Measurements from ENCODE around the gene DNMT1. TPM values are rescaled to one million over a fixed set of nuclear protein-coding genes. Genes with fewer than 3 reads are reported as not detected.

Gene DNMT1
- total RNA-seq, 1 experiment from 2014 or later = 227 TPM

DNA sequence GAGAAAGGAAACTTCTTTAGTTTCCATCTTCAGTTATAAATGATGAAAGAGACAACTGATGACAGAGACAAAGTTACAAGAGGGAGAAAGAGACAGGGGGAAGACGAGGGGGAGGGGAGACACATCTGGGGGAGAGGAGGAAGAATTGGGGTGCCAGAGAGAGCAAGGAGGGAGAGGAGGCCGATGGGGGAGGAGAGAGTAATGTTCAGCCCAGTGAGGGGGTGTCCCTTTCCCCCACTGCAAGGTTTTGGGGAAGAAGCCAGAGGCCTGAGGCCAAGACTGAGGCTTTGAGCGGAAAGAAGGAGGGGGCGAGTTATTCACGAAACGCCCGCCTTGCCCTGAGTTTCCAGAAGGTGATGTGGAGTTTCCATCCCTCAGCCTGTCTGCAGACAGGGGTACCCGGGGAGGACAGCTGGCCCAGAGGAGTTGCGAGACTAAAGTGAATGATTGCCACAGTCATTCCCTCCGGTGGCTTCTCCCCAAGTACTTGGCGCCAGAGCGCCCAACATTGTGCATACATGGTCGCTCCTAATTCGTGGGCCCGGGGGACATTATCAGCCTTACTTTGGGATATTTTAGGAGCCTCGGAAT lies 89.1 kb downstream of the DNMT1 start:
- no peak overlapping the region for H3K4ac ChIP-seq (ENCODE audit: low read depth, low read length)
- Mint-ChIP-seq H3K27me3 (ENCODE audit: low read depth) (peaks cover 2% of the 10 kb centered on the region; the same call in 1 of the 2 replicates), H3K4me1 (peaks cover 4 to 17% of the 10 kb centered on the region in 2 experiments; a peak in 3 of 4 replicates), H3K9me3 (no peaks in the 10 kb centered on the region; a peak in 1 of 5 replicates), H3K27ac (no peak overlapping the region), H3K36me3 (ENCODE audit: insufficient read depth in 1 of 3, low read depth in 3 of 3) (peaks cover 31 to 40% (median 39%) of the 10 kb centered on the region in 3 experiments), H3K4me3 (peak overlapping the region; percentile 90 to 94)
- H3K27ac ChIP-seq (ENCODE audit: insufficient read length, low read depth, low read length) = no peak overlapping the region
- peaks cover 7% of the 10 kb centered on the region; the same call in 1 of the 2 replicates for H3K79me2 ChIP-seq (ENCODE audit: insufficient read depth, low read length)
- H3K9me3 ChIP-seq (ENCODE audit: control insufficient read depth, low read depth, low read length) = no peaks in the 10 kb centered on the region
- no peak overlapping the region for H3K23ac ChIP-seq (ENCODE audit: insufficient read length, low read depth, low read length)
- DNase-seq = no peak
- H4K91ac ChIP-seq (ENCODE audit: insufficient read length, low read depth, low read length) = no peak overlapping the region
- H3T11ph ChIP-seq (ENCODE audit: low read length) = no peak overlapping the region
- H3K4me2 ChIP-seq (ENCODE audit: insufficient read depth, insufficient read length, low read length) = no peak overlapping the region
- no peaks in the 10 kb centered on the region; the same call in 1 of the 2 replicates for H3K4me1 ChIP-seq (ENCODE audit: insufficient read depth, low read length)
- TF ChIP-seq, protein P1, sequence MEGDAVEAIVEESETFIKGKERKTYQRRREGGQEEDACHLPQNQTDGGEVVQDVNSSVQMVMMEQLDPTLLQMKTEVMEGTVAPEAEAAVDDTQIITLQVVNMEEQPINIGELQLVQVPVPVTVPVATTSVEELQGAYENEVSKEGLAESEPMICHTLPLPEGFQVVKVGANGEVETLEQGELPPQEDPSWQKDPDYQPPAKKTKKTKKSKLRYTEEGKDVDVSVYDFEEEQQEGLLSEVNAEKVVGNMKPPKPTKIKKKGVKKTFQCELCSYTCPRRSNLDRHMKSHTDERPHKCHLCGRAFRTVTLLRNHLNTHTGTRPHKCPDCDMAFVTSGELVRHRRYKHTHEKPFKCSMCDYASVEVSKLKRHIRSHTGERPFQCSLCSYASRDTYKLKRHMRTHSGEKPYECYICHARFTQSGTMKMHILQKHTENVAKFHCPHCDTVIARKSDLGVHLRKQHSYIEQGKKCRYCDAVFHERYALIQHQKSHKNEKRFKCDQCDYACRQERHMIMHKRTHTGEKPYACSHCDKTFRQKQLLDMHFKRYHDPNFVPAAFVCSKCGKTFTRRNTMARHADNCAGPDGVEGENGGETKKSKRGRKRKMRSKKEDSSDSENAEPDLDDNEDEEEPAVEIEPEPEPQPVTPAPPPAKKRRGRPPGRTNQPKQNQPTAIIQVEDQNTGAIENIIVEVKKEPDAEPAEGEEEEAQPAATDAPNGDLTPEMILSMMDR (conservative IDR thresholded peaks at IDR 0.05) = no peak
- no peak overlapping the region for H4K8ac ChIP-seq (replicated peaks; ENCODE audit: insufficient read length, low read depth, low read length)
- no peak overlapping the region for H2AFZ ChIP-seq (ENCODE audit: low read length)
- no peaks in the 10 kb centered on the region for H4K20me1 ChIP-seq (ENCODE audit: control insufficient read depth, insufficient read depth, insufficient read length)
- no peak overlapping the region for H3K18ac ChIP-seq (ENCODE audit: insufficient read length, low read depth, low read length)
- no peak overlapping the region for H2BK5ac ChIP-seq (ENCODE audit: insufficient read length, low read length)
- H2BK15ac ChIP-seq (ENCODE audit: low read depth, low read length) = 0 out of 2 replicates have a peak overlapping the region, but pooled peaks have one; percentile 31
- no peak overlapping the region for H2AK5ac ChIP-seq (ENCODE audit: insufficient read length, low read length)
- H3K27me3 ChIP-seq (ENCODE audit: insufficient read depth, low read length) = no peaks in the 10 kb centered on the region
- H2BK120ac ChIP-seq (ENCODE audit: low read depth, low read length, poor library complexity, severe bottlenecking) = no peak overlapping the region
- no peak overlapping the region for H4K5ac ChIP-seq (ENCODE audit: insufficient read length, low read depth, low read length)
- H3K14ac ChIP-seq (ENCODE audit: insufficient read depth, low read length) = peak overlapping the region; percentile 65; the same call in 1 of the 2 replicates
- no peak overlapping the region for H2BK20ac ChIP-seq (ENCODE audit: low read depth, low read length, poor library complexity, severe bottlenecking)
- H3K56ac ChIP-seq (ENCODE audit: insufficient read length, low read depth, low read length) = no peak overlapping the region
- no CpG with 5 or more reads among the region's 16 CpGs for WGBS (ENCODE audit: extremely low coverage, insufficient read length, low lambda C conversion rate)
- peaks cover 7% of the 10 kb centered on the region for H3K23me2 ChIP-seq (ENCODE audit: insufficient read length, low read depth, low read length, poor library complexity, severe bottlenecking)
- H2BK12ac ChIP-seq (ENCODE audit: insufficient read length, low read depth, low read length) = no peak overlapping the region
- H3K9ac ChIP-seq (ENCODE audit: extremely low read depth, insufficient read length, low read length) = no peak overlapping the region
- H3K79me1 ChIP-seq (ENCODE audit: insufficient read depth, low read depth, low read length, poor library complexity, severe bottlenecking) = no peaks in the 10 kb centered on the region

Data from H9 (cell line).